BJ (cell line): ENCODE results near the gene BGN. TPM values are rescaled to one million over a fixed set of nuclear protein-coding genes. Genes with fewer than 3 reads are reported as not detected.
A peak's percentile ranks its signal among the peaks of the same experiment; 100 is the strongest.

Source experiments
- CTCF ChIA-PET: fragments of 350-600 bp; formaldehyde crosslinking; extraction: SDS; loops from one replicate; lab custom pipeline; 2021; ENCODE audit warnings: antibody characterized with exemption, inconsistent platforms; lab: Yijun Ruan, JAX
- POLR2A ChIA-PET: fragments of 300-600 bp; sonication (Branson Sonifier 250); formaldehyde crosslinking; extraction: SDS; loops from one replicate; lab custom pipeline; 2021; ENCODE audit warnings: antibody characterized with exemption; lab: Charles Lee
- DNase-seq: peaks from one replicate; pipeline ENCODE4 v3.0.0-alpha.2; 2011; ENCODE audit warnings: low read depth
- H3K27me3 ChIP-seq: 2 replicates; pipeline ENCODE4 v1.6.0; 2011; ENCODE audit warnings: low read length; ENCODE audit not compliant: control insufficient read depth, insufficient read depth
- H3K36me3 ChIP-seq: 2 replicates; pipeline ENCODE4 v1.5.1; 2011; ENCODE audit warnings: low read length; ENCODE audit not compliant: control insufficient read depth, insufficient read depth
- H3K4me3 ChIP-seq: 2 replicates; pipeline ENCODE4 v1.5.1; 2011; ENCODE audit warnings: low read depth, mild to moderate bottlenecking, control low read depth, low read length
- polyA plus RNA-seq: library from polyadenylated mRNA; depleted of rRNA; stranded (reverse); fragments of >200 nt; gene quantifications from 2 replicates; pipeline ENCODE4 v1.2.3, GENCODE V29; 2011
- TF ChIP-seq, protein P1 (sequence below): IDR thresholded peaks from 2 replicates; pipeline ENCODE4 v1.5.1; 2011; ENCODE audit warnings: low read depth, mild to moderate bottlenecking, control low read depth, inconsistent platforms, low read length, moderate library complexity; ENCODE audit not compliant: insufficient read depth

Gene BGN
- polyA plus RNA-seq, 1 experiment = 487 TPM

DNA sequence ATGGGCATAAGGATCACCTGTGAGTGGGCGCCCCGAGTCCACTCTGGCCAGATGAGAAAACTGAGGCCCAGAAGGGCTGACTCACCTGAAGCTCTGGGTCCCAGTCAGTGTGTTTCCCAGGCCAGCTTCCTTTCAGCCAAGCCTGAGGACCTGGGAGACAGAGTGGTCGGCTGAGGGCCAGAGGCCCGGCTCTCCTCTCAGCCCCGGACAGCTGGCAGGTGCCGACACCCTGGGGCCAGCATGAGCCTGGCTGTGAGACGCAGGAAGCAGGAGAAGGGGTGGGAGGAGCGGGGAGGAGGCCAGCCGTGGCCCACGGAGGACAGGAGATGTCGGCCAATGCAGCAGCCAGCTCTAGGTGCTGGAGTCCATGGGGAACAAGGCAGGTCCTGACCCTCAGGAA, 51.6 kb downstream of the BGN start:
- TF ChIP-seq, protein P1, sequence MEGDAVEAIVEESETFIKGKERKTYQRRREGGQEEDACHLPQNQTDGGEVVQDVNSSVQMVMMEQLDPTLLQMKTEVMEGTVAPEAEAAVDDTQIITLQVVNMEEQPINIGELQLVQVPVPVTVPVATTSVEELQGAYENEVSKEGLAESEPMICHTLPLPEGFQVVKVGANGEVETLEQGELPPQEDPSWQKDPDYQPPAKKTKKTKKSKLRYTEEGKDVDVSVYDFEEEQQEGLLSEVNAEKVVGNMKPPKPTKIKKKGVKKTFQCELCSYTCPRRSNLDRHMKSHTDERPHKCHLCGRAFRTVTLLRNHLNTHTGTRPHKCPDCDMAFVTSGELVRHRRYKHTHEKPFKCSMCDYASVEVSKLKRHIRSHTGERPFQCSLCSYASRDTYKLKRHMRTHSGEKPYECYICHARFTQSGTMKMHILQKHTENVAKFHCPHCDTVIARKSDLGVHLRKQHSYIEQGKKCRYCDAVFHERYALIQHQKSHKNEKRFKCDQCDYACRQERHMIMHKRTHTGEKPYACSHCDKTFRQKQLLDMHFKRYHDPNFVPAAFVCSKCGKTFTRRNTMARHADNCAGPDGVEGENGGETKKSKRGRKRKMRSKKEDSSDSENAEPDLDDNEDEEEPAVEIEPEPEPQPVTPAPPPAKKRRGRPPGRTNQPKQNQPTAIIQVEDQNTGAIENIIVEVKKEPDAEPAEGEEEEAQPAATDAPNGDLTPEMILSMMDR = no peak
- POLR2A ChIA-PET = no interaction called here
- CTCF ChIA-PET = interaction anchor here (1.3 kb wide), 1 partner anchor 8 kb away, joined by 3 read pairs; no protein-coding TSS in a partner anchor

DNA sequence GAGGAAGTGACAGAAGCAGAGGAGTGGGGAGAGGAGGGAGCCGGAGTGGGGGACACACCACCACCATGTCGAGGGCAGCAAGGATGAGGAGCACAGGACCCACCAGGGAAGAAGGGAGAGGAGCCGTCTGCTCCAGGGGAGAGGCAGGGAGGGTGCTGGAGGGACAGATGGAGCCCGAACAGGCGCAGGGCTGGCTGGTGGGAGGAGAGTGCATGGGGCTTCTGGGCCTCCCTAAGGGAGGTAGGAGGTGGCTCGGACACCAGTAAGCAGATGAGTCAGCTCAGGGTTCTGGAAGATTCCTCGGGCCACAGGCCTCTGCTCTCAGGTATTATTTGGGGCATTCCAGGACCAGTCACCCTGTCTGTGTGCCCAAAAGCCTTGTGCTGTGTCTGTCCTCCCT, 52.4 kb downstream of the BGN start:
- ChIA-PET CTCF (interaction anchor here (1.3 kb wide), 1 partner anchor 8 kb away, joined by 5 read pairs; no protein-coding TSS in a partner anchor), POLR2A (no interaction called here)
- no peaks in the 10 kb centered on the region for H3K36me3 ChIP-seq
- H3K4me3 ChIP-seq = no peak overlapping the region
- no peak for DNase-seq
- TF ChIP-seq, protein P1 = no peak
- no peaks in the 10 kb centered on the region; the same call in 1 of the 2 replicates for H3K27me3 ChIP-seq

More for the DNA sequence above, 51.6 kb downstream of the BGN start:
- H3K36me3 ChIP-seq = no peaks in the 10 kb centered on the region
- H3K27me3 ChIP-seq = no peaks in the 10 kb centered on the region; the same call in 1 of the 2 replicates
- H3K4me3 ChIP-seq = no peak overlapping the region
- DNase-seq = no peak

DNA sequence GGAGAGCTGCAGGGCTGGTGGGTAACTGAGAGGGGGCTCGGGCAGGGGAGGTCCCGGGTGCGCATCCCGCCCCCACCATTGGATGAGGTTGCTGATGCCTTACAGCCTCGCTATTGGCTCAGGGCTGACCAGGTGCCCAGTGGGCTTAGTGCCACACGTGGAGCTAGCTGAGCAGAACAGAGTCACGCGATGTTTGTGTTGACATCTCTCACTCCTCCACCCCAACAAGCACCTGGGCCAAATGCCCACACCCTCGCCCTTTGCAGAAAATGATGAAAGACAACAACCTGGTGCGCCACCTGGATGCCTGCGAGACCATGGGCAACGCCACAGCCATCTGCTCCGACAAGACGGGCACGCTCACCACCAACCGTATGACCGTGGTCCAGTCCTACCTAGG, 54.5 kb downstream of the BGN start:
- TF ChIP-seq, protein P1 = no peak
- DNase-seq = no peak
- Histone ChIP-seq H3K27me3 (no peaks in the 10 kb centered on the region; the same call in 1 of the 2 replicates), H3K36me3 (no peaks in the 10 kb centered on the region), H3K4me3 (no peak overlapping the region)
- POLR2A ChIA-PET = no interaction called here
- CTCF ChIA-PET = interaction anchor here (0.8 to 1.7 kb wide), 2 partner anchors 10 to 119 kb away, joined by 3 to 7 read pairs; no protein-coding TSS in a partner anchor

DNA sequence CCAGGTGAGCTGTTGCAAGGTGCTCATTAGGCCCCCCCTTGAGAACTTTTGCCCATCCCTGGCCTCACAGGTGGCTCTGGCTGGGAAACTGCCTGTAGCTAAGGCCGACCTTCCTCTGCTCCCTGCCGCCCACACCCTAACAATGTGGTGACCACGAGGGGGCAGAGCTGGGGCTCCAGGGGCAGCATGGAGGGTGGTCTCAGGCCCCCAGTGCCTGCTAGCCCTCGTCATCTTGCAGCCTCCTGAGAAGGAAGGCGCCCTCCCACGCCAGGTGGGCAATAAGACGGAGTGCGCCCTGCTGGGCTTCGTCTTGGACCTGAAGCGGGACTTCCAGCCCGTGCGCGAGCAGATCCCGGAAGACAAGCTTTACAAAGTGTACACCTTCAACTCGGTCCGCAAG, 55.0 kb downstream of the BGN start:
- TF ChIP-seq, protein P1 = no peak
- no peak overlapping the region for H3K4me3 ChIP-seq
- no peak for DNase-seq
- CTCF ChIA-PET = interaction anchor here (0.9 to 1.7 kb wide), 3 partner anchors 10 to 119 kb away, joined by 3 to 7 read pairs (median 3); no protein-coding TSS in a partner anchor
- H3K27me3 ChIP-seq = no peaks in the 10 kb centered on the region; the same call in 1 of the 2 replicates
- POLR2A ChIA-PET = no interaction called here
- H3K36me3 ChIP-seq = no peaks in the 10 kb centered on the region

DNA sequence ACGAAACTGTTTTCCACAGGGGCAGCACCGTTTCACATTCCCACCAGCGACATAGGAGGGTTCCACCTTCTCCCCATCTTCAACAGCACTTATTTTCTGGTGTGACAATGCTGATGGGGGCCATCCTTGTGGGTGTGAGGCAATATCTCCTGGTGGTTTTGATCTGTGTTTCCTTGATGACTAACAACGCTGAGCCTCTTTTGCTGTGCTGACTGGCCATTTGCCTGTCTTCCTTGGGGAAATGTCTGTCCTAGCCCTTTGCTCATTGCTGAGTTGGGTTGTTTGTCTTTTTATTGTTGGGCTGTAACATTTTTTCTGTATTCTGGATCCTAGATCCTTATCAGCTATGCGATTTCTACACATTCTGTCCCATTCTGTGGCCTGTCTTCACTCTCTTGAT, 56.4 kb downstream of the BGN start:
- ChIA-PET POLR2A (no interaction called here), CTCF (interaction anchor here (0.6 to 1.5 kb wide), 3 partner anchors 12 to 116 kb away, joined by 3 to 5 read pairs (median 3); no protein-coding TSS in a partner anchor)
- H3K27me3 ChIP-seq = no peaks in the 10 kb centered on the region; the same call in 1 of the 2 replicates
- TF ChIP-seq, protein P1 = no peak
- peak; percentile 9 for DNase-seq
- no peaks in the 10 kb centered on the region for H3K36me3 ChIP-seq
- H3K4me3 ChIP-seq = no peak overlapping the region
